Nephron (organoid): Measurements from ENCODE around the gene ZNF239.
"Not testable (repeated sequence)": the region's sequence is repeated elsewhere in the genome, so short reads cannot be mapped to it uniquely, and the experiment has no call there.

ENCODE experiments used
- H3K27ac Mint-ChIP-seq, 3 experiments: 2 replicates each; pipeline ENCODE4 v1.8.0; 2020; ENCODE audit warnings: mixed read lengths in 3 of 3, mild to moderate bottlenecking in 2 of 3, moderate library complexity in 1 of 3
- H3K27me3 Mint-ChIP-seq: 2 replicates; pipeline ENCODE4 v1.8.0; 2021; ENCODE audit warnings: low read depth, mild to moderate bottlenecking, moderate library complexity, mixed read lengths
- H3K36me3 Mint-ChIP-seq: 2 replicates; pipeline ENCODE4 v1.8.0; 2020; ENCODE audit warnings: low read depth, mixed read lengths
- H3K4me1 Mint-ChIP-seq: 2 replicates; pipeline ENCODE4 v1.8.0; 2020; ENCODE audit warnings: mixed read lengths
- H3K4me3 Mint-ChIP-seq, 3 experiments: 2 replicates each; pipeline ENCODE4 v1.8.0; 2020; ENCODE audit warnings: mild to moderate bottlenecking in 3 of 3, mixed read lengths in 3 of 3, moderate library complexity in 2 of 3
- H3K9me3 Mint-ChIP-seq: 2 replicates; pipeline ENCODE4 v1.8.0; 2020; ENCODE audit warnings: mixed read lengths
- TF ChIP-seq, protein P1 (sequence below), 3 experiments: fragments of 200-600 bp; sonication (generic); IDR thresholded peaks; one replicate each; pipeline ENCODE4 v1.5.0; 2021; ENCODE audit warnings: antibody characterized with exemption in 3 of 3; ENCODE audit not compliant: unreplicated experiment in 3 of 3

Gene ZNF239

DNA sequence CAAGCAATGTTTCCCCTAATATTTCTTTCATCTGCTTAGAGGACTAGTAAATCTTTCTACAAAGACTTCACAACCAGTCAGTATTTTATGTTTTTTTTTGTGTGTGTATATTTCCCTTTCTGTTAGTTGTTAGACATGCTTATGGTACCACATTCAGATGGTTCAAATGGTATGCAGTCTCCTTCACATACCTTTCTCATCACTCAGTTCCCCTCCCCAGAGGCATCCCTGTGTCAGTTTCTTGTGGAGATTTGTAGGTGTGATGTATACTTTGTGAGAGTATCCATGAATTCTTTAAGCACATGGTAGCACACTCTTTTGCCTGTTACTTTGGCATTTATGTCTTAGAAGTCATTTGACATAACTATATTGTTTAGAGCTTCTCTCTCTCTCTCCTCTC, 36.2 kb upstream of the ZNF239 start:
- Mint-ChIP-seq H3K4me1 (peaks cover 10% of the 10 kb centered on the region), H3K4me3 (peak overlapping the region in 1 of 3 experiments; percentile 41), H3K27me3 (peaks cover 3% of the 10 kb centered on the region), H3K27ac (no peak overlapping the region), H3K9me3 (peaks cover 9% of the 10 kb centered on the region), H3K36me3 (peaks cover 72% of the 10 kb centered on the region)
- TF ChIP-seq, protein P1, sequence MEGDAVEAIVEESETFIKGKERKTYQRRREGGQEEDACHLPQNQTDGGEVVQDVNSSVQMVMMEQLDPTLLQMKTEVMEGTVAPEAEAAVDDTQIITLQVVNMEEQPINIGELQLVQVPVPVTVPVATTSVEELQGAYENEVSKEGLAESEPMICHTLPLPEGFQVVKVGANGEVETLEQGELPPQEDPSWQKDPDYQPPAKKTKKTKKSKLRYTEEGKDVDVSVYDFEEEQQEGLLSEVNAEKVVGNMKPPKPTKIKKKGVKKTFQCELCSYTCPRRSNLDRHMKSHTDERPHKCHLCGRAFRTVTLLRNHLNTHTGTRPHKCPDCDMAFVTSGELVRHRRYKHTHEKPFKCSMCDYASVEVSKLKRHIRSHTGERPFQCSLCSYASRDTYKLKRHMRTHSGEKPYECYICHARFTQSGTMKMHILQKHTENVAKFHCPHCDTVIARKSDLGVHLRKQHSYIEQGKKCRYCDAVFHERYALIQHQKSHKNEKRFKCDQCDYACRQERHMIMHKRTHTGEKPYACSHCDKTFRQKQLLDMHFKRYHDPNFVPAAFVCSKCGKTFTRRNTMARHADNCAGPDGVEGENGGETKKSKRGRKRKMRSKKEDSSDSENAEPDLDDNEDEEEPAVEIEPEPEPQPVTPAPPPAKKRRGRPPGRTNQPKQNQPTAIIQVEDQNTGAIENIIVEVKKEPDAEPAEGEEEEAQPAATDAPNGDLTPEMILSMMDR (IDR thresholded peaks at IDR 0.05; ENCODE audit: unreplicated experiment in 3 of 3) = no peak

GRCh38 chr10:43607199-43607573, 32.8 kb upstream of the ZNF239 start:
- Mint-ChIP-seq H3K36me3 (peaks cover 39% of the 10 kb centered on the region), H3K9me3 (peaks cover 4% of the 10 kb centered on the region), H3K4me1 (peaks cover 10% of the 10 kb centered on the region), H3K4me3 (peak overlapping the region; percentile 88 to 91 (median 89)), H3K27ac (peak overlapping the region in 1 of 3 experiments; percentile 71), H3K27me3 (peaks cover 6% of the 10 kb centered on the region)
- TF ChIP-seq, protein P1 (IDR thresholded peaks at IDR 0.05; ENCODE audit: unreplicated experiment in 3 of 3) = no peak

GRCh38 chr10:43606323-43607198, 32.1 kb upstream of the ZNF239 start, which contains the start of gene ZNF485:
ZNF485 (plus strand) TSS chr10:43606438; CDS start chr10:43607051, 613 bp downstream.
- peak within 1 kb of the TSS in 1 of 3 experiments; percentile 71 for H3K27ac Mint-ChIP-seq
- peaks cover 10% of the 10 kb centered on the region for H3K4me1 Mint-ChIP-seq
- TF ChIP-seq, protein P1 (IDR thresholded peaks at IDR 0.05; ENCODE audit: unreplicated experiment in 3 of 3) = no peak
- H3K9me3 Mint-ChIP-seq = peaks cover 4% of the 10 kb centered on the region
- peaks cover 7% of the 10 kb centered on the region for H3K27me3 Mint-ChIP-seq
- peaks cover 32% of the 10 kb centered on the region for H3K36me3 Mint-ChIP-seq
- peak within 1 kb of the TSS; percentile 88 to 91 (median 89) for H3K4me3 Mint-ChIP-seq

DNA sequence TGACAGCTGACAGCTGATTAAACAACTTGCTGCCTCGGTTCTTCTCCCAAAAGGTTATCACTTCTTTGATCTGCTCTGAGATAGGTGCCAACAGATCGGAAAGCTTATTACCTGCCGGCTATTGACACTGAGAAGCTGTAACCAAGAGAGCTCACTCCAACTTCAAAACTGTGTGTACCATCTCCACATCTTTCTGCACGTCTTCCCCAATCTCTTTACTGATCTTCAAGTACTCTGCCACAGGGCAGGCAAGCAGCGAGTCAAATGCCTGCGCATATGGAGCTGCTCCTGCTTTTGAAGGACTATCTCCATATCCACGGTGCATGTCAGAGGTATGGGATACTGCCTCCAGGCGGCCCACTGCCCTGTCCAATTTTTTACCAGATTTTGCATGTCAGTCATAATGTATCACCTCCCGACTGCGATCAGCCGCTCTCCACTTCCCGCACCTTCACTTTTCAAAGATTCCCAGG, 31.5 kb upstream of the ZNF239 start:
- peaks cover 8% of the 10 kb centered on the region for H3K9me3 Mint-ChIP-seq
- H3K4me1 Mint-ChIP-seq = peaks cover 10% of the 10 kb centered on the region
- peaks cover 12% of the 10 kb centered on the region for H3K27me3 Mint-ChIP-seq
- H3K27ac Mint-ChIP-seq = no peak overlapping the region
- TF ChIP-seq, protein P1 (IDR thresholded peaks at IDR 0.05; ENCODE audit: unreplicated experiment in 3 of 3) = no peak
- peak overlapping the region; percentile 88 to 91 (median 89) for H3K4me3 Mint-ChIP-seq
- H3K36me3 Mint-ChIP-seq = peaks cover 27% of the 10 kb centered on the region

GRCh38 chr10:43601576-43601975, 27.2 kb upstream of the ZNF239 start:
- H3K36me3 Mint-ChIP-seq = not testable (repeated sequence)
- H3K27me3 Mint-ChIP-seq = peaks cover 14% of the 10 kb centered on the region
- peaks cover 15% of the 10 kb centered on the region for H3K9me3 Mint-ChIP-seq

GRCh38 chr10:43599333-43599732, 24.9 kb upstream of the ZNF239 start:
- peak overlapping the region in 1 of 3 experiments; percentile 28 for H3K27ac Mint-ChIP-seq
- peaks cover 21% of the 10 kb centered on the region for H3K4me1 Mint-ChIP-seq
- no peaks in the 10 kb centered on the region for H3K36me3 Mint-ChIP-seq
- TF ChIP-seq, protein P1 (IDR thresholded peaks at IDR 0.05; ENCODE audit: unreplicated experiment in 3 of 3) = no peak
- H3K27me3 Mint-ChIP-seq = peaks cover 14% of the 10 kb centered on the region
- H3K9me3 Mint-ChIP-seq = peaks cover 11% of the 10 kb centered on the region
- H3K4me3 Mint-ChIP-seq = no peak overlapping the region

More at GRCh38 chr10:43601576-43601975, 27.2 kb upstream of the ZNF239 start:
- not testable (repeated sequence) for H3K4me3 Mint-ChIP-seq, H3K27ac Mint-ChIP-seq
- H3K4me1 Mint-ChIP-seq = peaks cover 11% of the 10 kb centered on the region
